HG03108 (cell line): ENCODE results near the gene KLK1.
A peak's percentile ranks its signal among the peaks of the same experiment; 100 is the strongest.
"Not testable (repeated sequence)": the region's sequence is repeated elsewhere in the genome, so short reads cannot be mapped to it uniquely, and the experiment has no call there.

Experiments used
- ATAC-seq: cut with Tn5 transposase; IDR thresholded peaks from one replicate; pipeline ENCODE4 v1.9.1; 2021; ENCODE audit warnings: moderate library complexity; ENCODE audit not compliant: unreplicated experiment

Gene KLK1

GRCh38 chr19:50817941-50818858 lies 5.4 kb downstream of the KLK1 start:
- ATAC-seq, result peak; percentile 53

- no peak for ATAC-seq
These were observed 8.1 kb downstream of the KLK1 start for GRCh38 chr19:50815439-50815838.

- ATAC-seq, result no peak
These were observed 8.7 kb downstream of the KLK1 start for GRCh38 chr19:50814883-50815282.

- ATAC-seq, result no peak
These were observed 11.1 kb downstream of the KLK1 start for GRCh38 chr19:50812474-50812873.

GRCh38 chr19:50811622-50812238 lies 11.9 kb downstream of the KLK1 start:
- not testable (repeated sequence) for ATAC-seq

GRCh38 chr19:50808856-50809255 lies 14.7 kb downstream of the KLK1 start:
- no peak for ATAC-seq

GRCh38 chr19:50804420-50805272 lies 18.9 kb downstream of the KLK1 start:
- ATAC-seq, result peak; percentile 84

GRCh38 chr19:50803633-50804419 lies 19.8 kb downstream of the KLK1 start:
- ATAC-seq, result peak; percentile 8

GRCh38 chr19:50801107-50801506 lies 22.5 kb downstream of the KLK1 start:
- ATAC-seq, result no peak

GRCh38 chr19:50799547-50799851 lies 24.1 kb downstream of the KLK1 start:
- no peak for ATAC-seq

- no peak for ATAC-seq
These were observed 24.7 kb downstream of the KLK1 start for GRCh38 chr19:50798659-50799546.

- ATAC-seq, result no peak
These were observed 25.6 kb downstream of the KLK1 start for GRCh38 chr19:50797781-50798658.

GRCh38 chr19:50797429-50797780 lies 26.2 kb downstream of the KLK1 start:
- no peak for ATAC-seq

- no peak for ATAC-seq
These were observed 26.8 kb downstream of the KLK1 start for GRCh38 chr19:50796634-50797428.

GRCh38 chr19:50796128-50796633 lies 27.4 kb downstream of the KLK1 start:
- ATAC-seq, result no peak

GRCh38 chr19:50795664-50796073 lies 27.9 kb downstream of the KLK1 start:
- ATAC-seq, result no peak

- no peak for ATAC-seq
These were observed 28.5 kb downstream of the KLK1 start for GRCh38 chr19:50794876-50795663.
